ENCODE measurements around the gene HFE. TPM values are rescaled to one million over a fixed set of nuclear protein-coding genes. Genes with fewer than 3 reads are reported as not detected.

The HFE gene
- total and polyA plus RNA-seq, 4 donors: 6.3 to 12.7 (median 8.2) TPM

DNA sequence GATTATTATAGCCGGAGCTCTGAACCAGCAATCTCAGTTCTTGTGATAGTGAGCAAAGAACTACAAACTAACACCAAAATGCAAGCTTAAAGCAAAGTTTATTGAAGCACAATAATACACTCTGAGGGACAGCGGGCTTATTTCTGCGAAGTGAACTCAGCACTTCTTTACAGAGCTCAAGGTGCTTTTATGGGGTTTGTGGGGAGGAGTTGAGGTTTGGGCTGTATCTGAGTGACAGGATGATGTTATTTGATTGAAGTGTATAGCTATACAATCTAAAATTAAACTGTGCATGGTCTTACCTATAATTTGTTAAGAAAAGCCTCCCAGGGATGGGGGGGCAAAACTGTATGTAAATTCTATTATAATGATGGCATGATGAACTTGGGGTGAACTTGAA, 1.0 kb upstream of the HFE start:
- H3K27me3 ChIP-seq (ENCODE audit: control insufficient read depth in 4 of 4, insufficient read depth in 4 of 4, low read length in 3 of 4): no peaks in the 10 kb centered on the region
- H3K9ac ChIP-seq (ENCODE audit: low read depth in 1 of 2, low read length in 2 of 2): no peak overlapping the region
- 94% methylated on average over 3 of the region's 3 CpGs for WGBS
- no peak overlapping the region for H3K27ac ChIP-seq (ENCODE audit: low read depth in 1 of 2, low read length in 2 of 2)
- no peak for TF ChIP-seq SP1 (IDR thresholded peaks at IDR 0.05)
- no peak for TF ChIP-seq HNF4A (conservative IDR thresholded peaks at IDR 0.05)
- no peak for TF ChIP-seq YY1 (IDR thresholded peaks at IDR 0.05)
- no peak for TF ChIP-seq NR2F2 (IDR thresholded peaks at IDR 0.05)
- TF ChIP-seq, protein P1, sequence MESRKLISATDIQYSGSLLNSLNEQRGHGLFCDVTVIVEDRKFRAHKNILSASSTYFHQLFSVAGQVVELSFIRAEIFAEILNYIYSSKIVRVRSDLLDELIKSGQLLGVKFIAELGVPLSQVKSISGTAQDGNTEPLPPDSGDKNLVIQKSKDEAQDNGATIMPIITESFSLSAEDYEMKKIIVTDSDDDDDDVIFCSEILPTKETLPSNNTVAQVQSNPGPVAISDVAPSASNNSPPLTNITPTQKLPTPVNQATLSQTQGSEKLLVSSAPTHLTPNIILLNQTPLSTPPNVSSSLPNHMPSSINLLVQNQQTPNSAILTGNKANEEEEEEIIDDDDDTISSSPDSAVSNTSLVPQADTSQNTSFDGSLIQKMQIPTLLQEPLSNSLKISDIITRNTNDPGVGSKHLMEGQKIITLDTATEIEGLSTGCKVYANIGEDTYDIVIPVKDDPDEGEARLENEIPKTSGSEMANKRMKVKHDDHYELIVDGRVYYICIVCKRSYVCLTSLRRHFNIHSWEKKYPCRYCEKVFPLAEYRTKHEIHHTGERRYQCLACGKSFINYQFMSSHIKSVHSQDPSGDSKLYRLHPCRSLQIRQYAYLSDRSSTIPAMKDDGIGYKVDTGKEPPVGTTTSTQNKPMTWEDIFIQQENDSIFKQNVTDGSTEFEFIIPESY (IDR thresholded peaks at IDR 0.05): no peak
- TF ChIP-seq, protein P2, sequence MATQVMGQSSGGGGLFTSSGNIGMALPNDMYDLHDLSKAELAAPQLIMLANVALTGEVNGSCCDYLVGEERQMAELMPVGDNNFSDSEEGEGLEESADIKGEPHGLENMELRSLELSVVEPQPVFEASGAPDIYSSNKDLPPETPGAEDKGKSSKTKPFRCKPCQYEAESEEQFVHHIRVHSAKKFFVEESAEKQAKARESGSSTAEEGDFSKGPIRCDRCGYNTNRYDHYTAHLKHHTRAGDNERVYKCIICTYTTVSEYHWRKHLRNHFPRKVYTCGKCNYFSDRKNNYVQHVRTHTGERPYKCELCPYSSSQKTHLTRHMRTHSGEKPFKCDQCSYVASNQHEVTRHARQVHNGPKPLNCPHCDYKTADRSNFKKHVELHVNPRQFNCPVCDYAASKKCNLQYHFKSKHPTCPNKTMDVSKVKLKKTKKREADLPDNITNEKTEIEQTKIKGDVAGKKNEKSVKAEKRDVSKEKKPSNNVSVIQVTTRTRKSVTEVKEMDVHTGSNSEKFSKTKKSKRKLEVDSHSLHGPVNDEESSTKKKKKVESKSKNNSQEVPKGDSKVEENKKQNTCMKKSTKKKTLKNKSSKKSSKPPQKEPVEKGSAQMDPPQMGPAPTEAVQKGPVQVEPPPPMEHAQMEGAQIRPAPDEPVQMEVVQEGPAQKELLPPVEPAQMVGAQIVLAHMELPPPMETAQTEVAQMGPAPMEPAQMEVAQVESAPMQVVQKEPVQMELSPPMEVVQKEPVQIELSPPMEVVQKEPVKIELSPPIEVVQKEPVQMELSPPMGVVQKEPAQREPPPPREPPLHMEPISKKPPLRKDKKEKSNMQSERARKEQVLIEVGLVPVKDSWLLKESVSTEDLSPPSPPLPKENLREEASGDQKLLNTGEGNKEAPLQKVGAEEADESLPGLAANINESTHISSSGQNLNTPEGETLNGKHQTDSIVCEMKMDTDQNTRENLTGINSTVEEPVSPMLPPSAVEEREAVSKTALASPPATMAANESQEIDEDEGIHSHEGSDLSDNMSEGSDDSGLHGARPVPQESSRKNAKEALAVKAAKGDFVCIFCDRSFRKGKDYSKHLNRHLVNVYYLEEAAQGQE (IDR thresholded peaks at IDR 0.05): no peak
- no peak for DNase-seq (ENCODE audit: low spot score)
- no peaks in the 10 kb centered on the region for H3K36me3 ChIP-seq (ENCODE audit: control insufficient read depth in 4 of 4, insufficient read depth in 3 of 4, low read depth in 1 of 4, low read length in 3 of 4)
- H3K9me3 ChIP-seq (ENCODE audit: control insufficient read depth in 4 of 4, low read length in 3 of 4): no peaks in the 10 kb centered on the region
- H3K4me3 ChIP-seq (ENCODE audit: low read depth in 1 of 3, low read length in 3 of 3): no peak overlapping the region
- peaks cover 2 to 9% (median 5%) of the 10 kb centered on the region in 4 donors for H3K4me1 ChIP-seq (ENCODE audit: control insufficient read depth in 4 of 4, insufficient read depth in 4 of 4, low read length in 3 of 4)

DNA sequence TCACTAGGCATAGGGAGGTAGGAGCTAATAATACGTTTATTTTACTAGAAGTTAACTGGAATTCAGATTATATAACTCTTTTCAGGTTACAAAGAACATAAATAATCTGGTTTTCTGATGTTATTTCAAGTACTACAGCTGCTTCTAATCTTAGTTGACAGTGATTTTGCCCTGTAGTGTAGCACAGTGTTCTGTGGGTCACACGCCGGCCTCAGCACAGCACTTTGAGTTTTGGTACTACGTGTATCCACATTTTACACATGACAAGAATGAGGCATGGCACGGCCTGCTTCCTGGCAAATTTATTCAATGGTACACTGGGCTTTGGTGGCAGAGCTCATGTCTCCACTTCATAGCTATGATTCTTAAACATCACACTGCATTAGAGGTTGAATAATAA, 1.1 kb downstream of the HFE start:
- Histone ChIP-seq H3K36me3 (ENCODE audit: control insufficient read depth in 4 of 4, insufficient read depth in 3 of 4, low read depth in 1 of 4, low read length in 3 of 4) (peaks cover 0 to 3% (median 0%) of the 10 kb centered on the region in 4 donors), H3K9ac (ENCODE audit: low read depth in 1 of 2, low read length in 2 of 2) (peak overlapping the region; percentile 64 to 76), H3K4me1 (ENCODE audit: control insufficient read depth in 4 of 4, insufficient read depth in 4 of 4, low read length in 3 of 4) (peaks cover 2 to 9% (median 5%) of the 10 kb centered on the region in 4 donors), H3K27me3 (ENCODE audit: control insufficient read depth in 4 of 4, insufficient read depth in 4 of 4, low read length in 3 of 4) (no peaks in the 10 kb centered on the region), H3K27ac (ENCODE audit: low read depth in 1 of 2, low read length in 2 of 2) (peak overlapping the region; percentile 72 to 81), H3K4me3 (ENCODE audit: low read depth in 1 of 3, low read length in 3 of 3) (peak overlapping the region in 1 of 3 donors; percentile 77), H3K9me3 (ENCODE audit: control insufficient read depth in 4 of 4, low read length in 3 of 4) (no peaks in the 10 kb centered on the region)
- 41% methylated on average over 5 of the region's 5 CpGs for WGBS
- DNase-seq (ENCODE audit: low spot score): no peak
- TF ChIP-seq HNF4G (IDR thresholded peaks at IDR 0.05) (no peak), FOXA1 (IDR thresholded peaks at IDR 0.05) (no peak), FOXA2 (IDR thresholded peaks at IDR 0.05) (no peak), EGR1 (IDR thresholded peaks at IDR 0.05; ENCODE audit: low read depth in 2 of 2) (no peak), NR2F2 (IDR thresholded peaks at IDR 0.05) (no peak), JUND (IDR thresholded peaks at IDR 0.05) (no peak), HNF4A (conservative IDR thresholded peaks at IDR 0.05) (no peak)
- TF ChIP-seq, protein P3, sequence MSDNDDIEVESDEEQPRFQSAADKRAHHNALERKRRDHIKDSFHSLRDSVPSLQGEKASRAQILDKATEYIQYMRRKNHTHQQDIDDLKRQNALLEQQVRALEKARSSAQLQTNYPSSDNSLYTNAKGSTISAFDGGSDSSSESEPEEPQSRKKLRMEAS (IDR thresholded peaks at IDR 0.05): no peak
- TF ChIP-seq, protein P4, sequence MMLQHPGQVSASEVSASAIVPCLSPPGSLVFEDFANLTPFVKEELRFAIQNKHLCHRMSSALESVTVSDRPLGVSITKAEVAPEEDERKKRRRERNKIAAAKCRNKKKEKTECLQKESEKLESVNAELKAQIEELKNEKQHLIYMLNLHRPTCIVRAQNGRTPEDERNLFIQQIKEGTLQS (IDR thresholded peaks at IDR 0.05): no peak
- TF ChIP-seq, protein P1 (IDR thresholded peaks at IDR 0.05): no peak
